Retinal pigment epithelial cell (primary cell): ENCODE data around the gene TFEB.

Experiments
- DNase-seq: peaks from one replicate; pipeline ENCODE4 v3.0.0-alpha.2; 2010; ENCODE audit warnings: low read depth
- H3K4me3 ChIP-seq: 2 replicates; pipeline ENCODE4 v1.5.1; 2011; ENCODE audit warnings: mild to moderate bottlenecking, low read length, control low read depth, moderate library complexity
- TF ChIP-seq, protein P1 (sequence below): conservative IDR thresholded peaks from 2 replicates; pipeline ENCODE4 v1.5.1; 2011; ENCODE audit warnings: low read depth, low read length, control low read depth, inconsistent platforms

TFEB gene

DNA sequence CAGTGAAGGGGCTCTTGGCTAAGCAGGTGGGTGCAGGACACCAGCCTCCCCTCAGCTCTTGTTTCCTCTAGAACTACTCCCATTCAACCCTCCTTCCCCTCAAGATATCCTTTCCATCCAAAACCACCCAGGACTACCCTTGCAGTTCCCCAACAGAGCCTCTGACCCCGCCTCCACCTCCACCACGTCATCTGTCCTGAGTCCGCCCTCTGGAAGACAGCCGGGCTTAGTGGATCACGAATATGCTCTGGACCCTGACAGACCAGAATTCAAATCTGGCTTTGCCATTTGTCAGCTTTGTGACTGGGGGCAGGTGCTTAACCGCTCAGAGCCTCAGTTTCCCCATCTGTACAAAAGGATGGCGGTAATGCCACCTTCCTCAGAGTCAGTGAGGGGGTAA lies 31.4 kb downstream of the TFEB start:
- DNase-seq = no peak
- no peak overlapping the region for H3K4me3 ChIP-seq
- TF ChIP-seq, protein P1, sequence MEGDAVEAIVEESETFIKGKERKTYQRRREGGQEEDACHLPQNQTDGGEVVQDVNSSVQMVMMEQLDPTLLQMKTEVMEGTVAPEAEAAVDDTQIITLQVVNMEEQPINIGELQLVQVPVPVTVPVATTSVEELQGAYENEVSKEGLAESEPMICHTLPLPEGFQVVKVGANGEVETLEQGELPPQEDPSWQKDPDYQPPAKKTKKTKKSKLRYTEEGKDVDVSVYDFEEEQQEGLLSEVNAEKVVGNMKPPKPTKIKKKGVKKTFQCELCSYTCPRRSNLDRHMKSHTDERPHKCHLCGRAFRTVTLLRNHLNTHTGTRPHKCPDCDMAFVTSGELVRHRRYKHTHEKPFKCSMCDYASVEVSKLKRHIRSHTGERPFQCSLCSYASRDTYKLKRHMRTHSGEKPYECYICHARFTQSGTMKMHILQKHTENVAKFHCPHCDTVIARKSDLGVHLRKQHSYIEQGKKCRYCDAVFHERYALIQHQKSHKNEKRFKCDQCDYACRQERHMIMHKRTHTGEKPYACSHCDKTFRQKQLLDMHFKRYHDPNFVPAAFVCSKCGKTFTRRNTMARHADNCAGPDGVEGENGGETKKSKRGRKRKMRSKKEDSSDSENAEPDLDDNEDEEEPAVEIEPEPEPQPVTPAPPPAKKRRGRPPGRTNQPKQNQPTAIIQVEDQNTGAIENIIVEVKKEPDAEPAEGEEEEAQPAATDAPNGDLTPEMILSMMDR = no peak

DNA sequence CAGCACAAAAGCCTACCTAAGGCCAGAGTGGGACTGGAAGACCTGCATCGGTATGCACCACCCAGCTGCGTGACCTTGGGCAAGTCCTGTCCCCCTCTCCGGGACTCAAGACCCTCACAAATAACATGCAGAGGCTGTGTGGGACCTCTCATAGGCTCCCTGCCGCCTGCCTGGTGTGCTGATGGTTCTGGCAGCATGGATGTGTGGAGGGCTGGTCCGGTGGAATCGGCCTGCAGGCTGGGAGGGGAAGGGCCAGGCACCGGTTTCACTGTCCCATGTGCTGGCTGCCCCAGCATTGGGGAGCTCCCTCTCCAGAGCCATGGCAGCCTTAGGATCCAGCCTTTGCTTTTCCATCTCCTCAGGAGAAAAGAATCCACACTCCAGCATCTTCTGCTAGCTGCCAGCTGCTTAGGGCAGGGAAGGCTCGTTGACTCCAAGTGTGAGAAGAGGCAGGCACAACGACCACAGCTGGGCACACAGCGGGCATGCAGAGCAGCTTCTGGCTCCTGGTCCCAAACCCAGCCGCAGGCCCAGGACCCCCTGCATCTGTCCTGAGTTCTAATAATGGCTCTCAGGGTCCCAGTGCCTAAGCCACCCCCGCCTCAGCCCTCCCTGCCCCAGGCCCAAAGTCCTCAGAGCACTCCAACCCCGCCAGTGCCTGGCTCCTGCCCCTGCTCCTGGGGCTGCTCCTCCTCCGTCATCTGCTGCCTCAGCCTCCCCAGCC lies 32.5 kb downstream of the TFEB start:
- no peak for DNase-seq
- H3K4me3 ChIP-seq = no peak overlapping the region
- TF ChIP-seq, protein P1 = no peak

GRCh38 chr6:41702089-41702745 lies 33.2 kb downstream of the TFEB start:
- TF ChIP-seq, protein P1 = no peak

GRCh38 chr6:41700463-41701347 lies 34.7 kb downstream of the TFEB start:
- TF ChIP-seq, protein P1 = no peak
- DNase-seq = no peak
- H3K4me3 ChIP-seq = no peak overlapping the region

More at GRCh38 chr6:41702089-41702745, 33.2 kb downstream of the TFEB start:
- no peak overlapping the region for H3K4me3 ChIP-seq
- no peak for DNase-seq

DNA sequence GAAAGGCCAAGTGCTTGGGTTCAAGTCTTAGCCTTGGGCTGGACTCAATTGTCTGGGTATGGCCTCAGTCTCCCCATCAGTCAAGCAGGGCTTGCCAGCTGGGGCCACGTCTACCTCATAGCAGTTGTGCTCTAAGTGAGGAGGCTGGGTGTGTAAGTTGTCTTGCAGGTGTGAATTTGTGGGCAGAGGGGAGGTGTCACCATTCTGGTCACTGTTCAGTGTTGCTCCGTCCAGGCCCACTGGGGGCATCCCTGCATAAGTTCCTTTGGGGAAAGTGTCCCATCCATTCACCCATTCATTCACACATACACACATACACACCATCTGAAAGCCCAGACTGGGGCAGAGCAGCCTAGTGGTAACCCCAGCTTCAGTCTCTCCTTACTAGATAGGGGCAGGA lies 36.3 kb downstream of the TFEB start:
- H3K4me3 ChIP-seq = no peak overlapping the region
- TF ChIP-seq, protein P1 = no peak
- no peak for DNase-seq

GRCh38 chr6:41697861-41698781 lies 37.3 kb downstream of the TFEB start:
- DNase-seq = peak; percentile 39
- H3K4me3 ChIP-seq = no peak overlapping the region
- TF ChIP-seq, protein P1 = no peak
